ENCODE measurements around the gene PAGR1. TPM values are rescaled to one million over a fixed set of nuclear protein-coding genes. Genes with fewer than 3 reads are reported as not detected.

Gene PAGR1
- total and polyA plus RNA-seq, 2 of the 13 experiments (the other 11 are each of a cell fraction or from before 2014, with no cell fraction given), result 9.8 to 66.4 TPM

GRCh38 chr16:29807426-29808218, 8.3 kb upstream of the PAGR1 start (continued):
- TF ChIP-seq NRL (CRISPR knock-in tag; IDR thresholded peaks at IDR 0.05; ENCODE audit: borderline replicate concordance), result peak; percentile 100
- peak; percentile 59 for TF ChIP-seq ARID5B (CRISPR knock-in tag; IDR thresholded peaks at IDR 0.05)
- TF ChIP-seq ZNF24 (IDR thresholded peaks at IDR 0.05), result no peak
- no peak for TF ChIP-seq HDAC6 (IDR thresholded peaks at IDR 0.05; ENCODE audit: low read depth, low read length)
- TF ChIP-seq ZNF570 (CRISPR knock-in tag; IDR thresholded peaks at IDR 0.05; ENCODE audit: borderline replicate concordance), result peak; percentile 98; the same call in 1 of the 2 replicates
- peak; percentile 96 for TF ChIP-seq ZBTB25 (CRISPR knock-in tag; IDR thresholded peaks at IDR 0.05)
- TF ChIP-seq ZSCAN12 (CRISPR knock-in tag; IDR thresholded peaks at IDR 0.05), result peak; percentile 98
- TF ChIP-seq RBAK (CRISPR knock-in tag; IDR thresholded peaks at IDR 0.05), result peak; percentile 63; the same call in 1 of the 2 replicates
- TF ChIP-seq ZBTB46 (CRISPR knock-in tag; IDR thresholded peaks at IDR 0.05; ENCODE audit: borderline replicate concordance), result no peak
- peak; percentile 85 for TF ChIP-seq ZNF777 (CRISPR knock-in tag; IDR thresholded peaks at IDR 0.05)
- TF ChIP-seq ZNF749 (CRISPR knock-in tag; IDR thresholded peaks at IDR 0.05; ENCODE audit: borderline replicate concordance), result peak; percentile 98
- peak; percentile 94; the same call in 1 of the 2 replicates for TF ChIP-seq NR1H2 (CRISPR knock-in tag; IDR thresholded peaks at IDR 0.05; ENCODE audit: borderline replicate concordance, low read depth)
- peak; percentile 99 for TF ChIP-seq ZNF253 (CRISPR knock-in tag; IDR thresholded peaks at IDR 0.05; ENCODE audit: borderline replicate concordance)
- TF ChIP-seq ZBTB20 (CRISPR knock-in tag; IDR thresholded peaks at IDR 0.05; ENCODE audit: borderline replicate concordance, low read depth), result peak; percentile 99
- TF ChIP-seq MLLT10 (CRISPR knock-in tag; IDR thresholded peaks at IDR 0.05), result no peak
- peak; percentile 68 for TF ChIP-seq KDM4B (CRISPR knock-in tag; IDR thresholded peaks at IDR 0.05)
- TF ChIP-seq TOE1 (CRISPR knock-in tag; IDR thresholded peaks at IDR 0.05), result peak; percentile 91; the same call in 1 of the 2 replicates
- TF ChIP-seq DMAP1 (CRISPR knock-in tag; IDR thresholded peaks at IDR 0.05), result peak; percentile 94
- peak; percentile 97 for TF ChIP-seq ZNF773 (CRISPR knock-in tag; IDR thresholded peaks at IDR 0.05; ENCODE audit: borderline replicate concordance)
- TF ChIP-seq ZNF350 (CRISPR knock-in tag; IDR thresholded peaks at IDR 0.05; ENCODE audit: borderline replicate concordance, low read depth), result peak; percentile 98
- no peak for TF ChIP-seq ZFP36L2 (CRISPR knock-in tag; IDR thresholded peaks at IDR 0.05)
- peak; percentile 81; the same call in 1 of the 2 replicates for TF ChIP-seq ZBTB7B (CRISPR knock-in tag; IDR thresholded peaks at IDR 0.05)
- peak; percentile 99 for TF ChIP-seq IRF1 (CRISPR knock-in tag; IDR thresholded peaks at IDR 0.05; ENCODE audit: low read depth)

Measured in HepG2 (cell line).